H1 (cell line): ENCODE results near the gene ITPK1. TPM values are rescaled to one million over a fixed set of nuclear protein-coding genes. Genes with fewer than 3 reads are reported as not detected.

Experiments
- CTCF ChIA-PET: fragments of 300-600 bp; sonication (Branson Sonifier 250); formaldehyde crosslinking; loops from one replicate; lab custom pipeline; 2021; ENCODE audit not compliant: partially characterized antibody; lab: Charles Lee
- POLR2A ChIA-PET: fragments of 300-600 bp; sonication (Branson Sonifier 250); formaldehyde crosslinking; loops from one replicate; lab custom pipeline; 2021; ENCODE audit warnings: inconsistent platforms; ENCODE audit not compliant: partially characterized antibody; lab: Charles Lee
- DNase-seq, 2 experiments: peaks; one replicate each; pipeline versions ENCODE4 v3.0.0 to v3.0.0-alpha.2; 2010 to 2022; ENCODE audit warnings: low spot score in 2 of 2, low read depth in 1 of 2, mixed read lengths in 1 of 2
- FAIRE-seq: peaks from 2 replicates; lab custom pipeline; 2011; peaks lifted over from hg19 to GRCh38; lab: Jason Lieb, UNC
- H2AFZ ChIP-seq: 2 replicates; pipeline ENCODE4 v1.8.1; 2012; ENCODE audit warnings: low read length, inconsistent platforms
- H2AK5ac ChIP-seq: 2 replicates; pipeline ENCODE4 v1.6.1; 2013; ENCODE audit warnings: low read depth, low read length
- H2BK120ac ChIP-seq: replicated peaks from 2 replicates; pipeline ENCODE3; 2013; ENCODE audit warnings: low read depth, low read length, inconsistent platforms
- H2BK12ac ChIP-seq: 2 replicates; pipeline ENCODE4 v1.6.1; 2013; ENCODE audit warnings: low read depth, low read length
- H2BK15ac ChIP-seq: 2 replicates; pipeline ENCODE4 v1.6.1; 2013; ENCODE audit warnings: low read length
- H2BK20ac ChIP-seq: 2 replicates; pipeline ENCODE4 v1.6.1; 2013; ENCODE audit warnings: low read length
- H2BK5ac ChIP-seq: 2 replicates; pipeline ENCODE4 v1.6.1; 2013; ENCODE audit warnings: low read depth, low read length
- H3K14ac ChIP-seq: 2 replicates; pipeline ENCODE4 v1.6.1; 2013; ENCODE audit warnings: inconsistent platforms; ENCODE audit not compliant: insufficient read length
- H3K18ac ChIP-seq: 2 replicates; pipeline ENCODE4 v1.6.1; 2013; ENCODE audit warnings: low read length; ENCODE audit errors: extremely low read depth
- H3K23ac ChIP-seq: 2 replicates; pipeline ENCODE4 v1.6.1; 2013; ENCODE audit warnings: inconsistent platforms; ENCODE audit not compliant: insufficient read length
- H3K23me2 ChIP-seq: 2 replicates; pipeline ENCODE4 v1.6.1; 2013; ENCODE audit warnings: low read depth, low read length
- H3K27ac ChIP-seq: 2 replicates; pipeline ENCODE4 v1.6.1; 2011; ENCODE audit warnings: low read depth, low read length, inconsistent platforms
- H3K27me3 ChIP-seq, 4 experiments: replicated peaks in 1 of 4; 1 replicate in 1 of 4; 2 replicates in 3 of 4; pipeline versions ENCODE4 v1.6.1 to v1.8.1; 2011 to 2013; ENCODE audit warnings: low read length in 3 of 4, mild to moderate bottlenecking in 3 of 4, inconsistent platforms in 2 of 4, mixed read lengths in 2 of 4, moderate library complexity in 1 of 4; ENCODE audit not compliant: control insufficient read depth in 3 of 4, insufficient read depth in 3 of 4; ENCODE audit errors: extremely low read depth in 1 of 4
- H3K36me3 ChIP-seq, 4 experiments: 2 replicates each; pipeline versions ENCODE4 v1.6.1 to v1.8.1; 2011 to 2013; ENCODE audit warnings: mild to moderate bottlenecking in 4 of 4, low read length in 3 of 4, moderate library complexity in 2 of 4, control low read depth in 1 of 4, inconsistent platforms in 1 of 4; ENCODE audit not compliant: insufficient read depth in 4 of 4, control insufficient read depth in 2 of 4
- H3K4ac ChIP-seq: replicated peaks from 2 replicates; pipeline ENCODE3; 2013; ENCODE audit warnings: low read length, low read depth, mixed read lengths, inconsistent platforms; ENCODE audit not compliant: insufficient read length
- H3K4me1 ChIP-seq, 4 experiments: replicated peaks in 1 of 4; 1 replicate in 1 of 4; 2 replicates in 3 of 4; pipeline versions ENCODE4 v1.6.1 to v1.8.1; 2011 to 2013; ENCODE audit warnings: low read length in 3 of 4, inconsistent platforms in 2 of 4, mixed read lengths in 1 of 4; ENCODE audit not compliant: insufficient read depth in 4 of 4, control insufficient read depth in 3 of 4
- H3K4me2 ChIP-seq, 2 experiments: 2 replicates each; pipeline versions ENCODE4 v1.6.1 to v1.8.1; 2011 to 2013; ENCODE audit warnings: low read depth in 2 of 2, low read length in 2 of 2, control low read depth in 1 of 2, inconsistent platforms in 1 of 2, mild to moderate bottlenecking in 1 of 2; ENCODE audit not compliant: insufficient read depth in 1 of 2
- H3K4me3 ChIP-seq, 4 experiments: fragments of 200-600, 300-600 bp in 1 of 4; sonication (generic), shearing (Covaris generic), sonication (Bioruptor Twin) in 1 of 4; 2 replicates each; pipeline versions ENCODE4 v1.5.1 to v1.8.1; 2011 to 2016; ENCODE audit warnings: low read length in 4 of 4, low read depth in 3 of 4, control low read depth in 2 of 4, inconsistent platforms in 2 of 4, mild to moderate bottlenecking in 2 of 4, mixed read lengths in 1 of 4, moderate library complexity in 1 of 4; ENCODE audit not compliant: insufficient read depth in 2 of 4; ENCODE audit errors: extremely low read depth in 1 of 4
- H3K56ac ChIP-seq: replicated peaks from 2 replicates; pipeline ENCODE3; 2013; ENCODE audit warnings: low read depth, mild to moderate bottlenecking, mixed read lengths, low read length, inconsistent platforms; ENCODE audit not compliant: insufficient read length
- H3K79me1 ChIP-seq: 2 replicates; pipeline ENCODE4 v1.6.1; 2013; ENCODE audit warnings: low read depth, low read length, control low read depth
- H3K79me2 ChIP-seq, 2 experiments: 2 replicates each; pipeline versions ENCODE4 v1.6.1 to v1.8.1; 2012 to 2013; ENCODE audit warnings: low read length in 2 of 2, mild to moderate bottlenecking in 2 of 2, inconsistent platforms in 1 of 2; ENCODE audit not compliant: insufficient read depth in 2 of 2, control insufficient read depth in 1 of 2
- H3K9ac ChIP-seq, 4 experiments: replicated peaks in 1 of 4; 1 replicate in 1 of 4; 2 replicates in 3 of 4; pipeline versions ENCODE4 v1.6.1 to v1.8.1; 2011 to 2013; ENCODE audit warnings: low read depth in 3 of 4, low read length in 3 of 4, control low read depth in 2 of 4, mild to moderate bottlenecking in 2 of 4, moderate library complexity in 2 of 4, inconsistent platforms in 1 of 4; ENCODE audit errors: extremely low read depth in 1 of 4
- H3K9me3 ChIP-seq, 2 experiments: 2 replicates each; pipeline versions ENCODE4 v1.6.1 to v1.8.1; 2012 to 2013; ENCODE audit warnings: mild to moderate bottlenecking in 2 of 2, moderate library complexity in 2 of 2, control low read depth in 1 of 2, inconsistent platforms in 1 of 2, low read depth in 1 of 2, low read length in 1 of 2, mixed read lengths in 1 of 2; ENCODE audit not compliant: insufficient read depth in 2 of 2
- H4K20me1 ChIP-seq, 2 experiments: replicated peaks in 1 of 2; 2 replicates each; pipeline versions ENCODE3 to v1.8.1; 2011 to 2013; ENCODE audit warnings: inconsistent platforms in 2 of 2, low read length in 2 of 2, mild to moderate bottlenecking in 1 of 2; ENCODE audit not compliant: insufficient read depth in 2 of 2, control insufficient read depth in 1 of 2
- H4K5ac ChIP-seq: 2 replicates; pipeline ENCODE4 v1.6.1; 2013; ENCODE audit warnings: low read length, low read depth, mixed read lengths, inconsistent platforms; ENCODE audit not compliant: insufficient read length
- H4K8ac ChIP-seq: 2 replicates; pipeline ENCODE4 v1.8.0; 2013; ENCODE audit warnings: mild to moderate bottlenecking, moderate library complexity, low read length, inconsistent platforms; ENCODE audit not compliant: insufficient read depth; ENCODE audit errors: extremely low read depth
- H4K91ac ChIP-seq: replicated peaks from 2 replicates; pipeline ENCODE3; 2013; ENCODE audit warnings: low read length, mixed read lengths, inconsistent platforms; ENCODE audit not compliant: insufficient read length
- BCL11A ChIP-seq, 2 experiments: IDR thresholded peaks; one replicate each; pipeline ENCODE4 v1.6.1; 2011; ENCODE audit warnings: low read depth in 2 of 2, low read length in 2 of 2, mild to moderate bottlenecking in 2 of 2
- CBX5 ChIP-seq: fragments of 300-800, 300-1000 bp; sonication (generic); IDR thresholded peaks from 2 replicates; pipeline ENCODE4 v1.7.1; 2016; ENCODE audit warnings: antibody characterized with exemption, low read length, low read depth
- E2F6 ChIP-seq: IDR thresholded peaks from 2 replicates; pipeline ENCODE4 v1.6.1; 2012; ENCODE audit warnings: inconsistent platforms
- RAD21 ChIP-seq, 2 experiments: IDR thresholded peaks in 1 of 2; conservative IDR thresholded peaks in 1 of 2; 2 replicates each; pipeline ENCODE4 v1.6.1; 2011; ENCODE audit warnings: low read depth in 2 of 2, low read length in 2 of 2, improper control_type of control experiment in 1 of 2, inconsistent platforms in 1 of 2, mild to moderate bottlenecking in 1 of 2, moderate library complexity in 1 of 2
- RBBP5 ChIP-seq: IDR thresholded peaks from 2 replicates; pipeline ENCODE4 v1.7.1; 2012; ENCODE audit warnings: low read depth, mild to moderate bottlenecking, inconsistent platforms, low read length, moderate library complexity, borderline replicate concordance
- RFX5 ChIP-seq: IDR thresholded peaks from 2 replicates; pipeline ENCODE4 v1.6.1; 2011; ENCODE audit warnings: low read depth, low read length, improper control_type of control experiment, borderline replicate concordance
- SIRT6 ChIP-seq: IDR thresholded peaks from one replicate; pipeline ENCODE4 v1.7.1; 2012; ENCODE audit warnings: low read length, inconsistent platforms
- SUZ12 ChIP-seq: fragments of 200-600 bp; sonication (generic); IDR thresholded peaks from 2 replicates; pipeline ENCODE4 v1.6.1; 2012; ENCODE audit warnings: mild to moderate bottlenecking, inconsistent platforms, low read length, moderate library complexity, mixed read lengths
- TBP ChIP-seq: IDR thresholded peaks from 2 replicates; pipeline ENCODE4 v1.6.1; 2011; ENCODE audit warnings: low read depth, low read length, improper control_type of control experiment
- USF2 ChIP-seq: IDR thresholded peaks from 2 replicates; pipeline ENCODE4 v1.6.1; 2011; ENCODE audit warnings: low read length, improper control_type of control experiment
- ZNF274 ChIP-seq: IDR thresholded peaks from 2 replicates; pipeline ENCODE4 v1.7.0; 2012; ENCODE audit warnings: low read length, borderline replicate concordance; ENCODE audit errors: extremely low read depth
- WGBS, 2 experiments: shearing (Covaris generic) in 1 of 2; methylation state at CpG; one replicate each; pipeline versions ENCODE4 v1.1.6 to v1.1.7; 2013 to 2015; ENCODE audit warnings: low lambda C conversion rate in 2 of 2, mixed read lengths in 2 of 2, inconsistent platforms in 1 of 2, low coverage in 1 of 2, missing lambda C conversion rate in 1 of 2; ENCODE audit not compliant: insufficient replicate concordance in 2 of 2, insufficient coverage in 1 of 2, insufficient read length in 1 of 2; ENCODE audit errors: extremely low coverage in 1 of 2, missing lambda C conversion rate in 1 of 2; 5-methylcytosine and 5-hydroxymethylcytosine counted together
- polyA plus RNA-seq, 7 experiments: library from polyadenylated mRNA; depleted of rRNA in 3 of 7; stranded (reverse) in 5 of 7; unstranded in 2 of 7; fragments of >200 nt in 5 of 7; fragments of 200-250 nt in 2 of 7; gene quantifications; 1 replicate in 5 of 7; 2 replicates in 1 of 7; 4 replicates in 1 of 7; pipeline versions ENCODE4 v1.2.1 to v1.2.3, GENCODE V29; 2011 to 2013; ENCODE audit warnings: missing spikeins in 2 of 7, mixed read lengths in 2 of 7
- total RNA-seq: library from RNA; stranded (reverse); fragmentation: NEBNext Ultra II Directional; extraction: Animal tissue kit (Norgen Biotek cat#: 25700); gene quantifications from 2 replicates; pipeline ENCODE4 v1.2.1, GENCODE V29; 2021

ITPK1 gene
- total and polyA plus RNA-seq, 2 of the 8 experiments (the other 6 are each of a cell fraction or from before 2014, with no cell fraction given) = 108 to 143 TPM

- Histone ChIP-seq H3K14ac (no peak overlapping the region), H3K56ac (no peak overlapping the region), H4K91ac (no peak overlapping the region), H2BK5ac (no peak overlapping the region), H2BK120ac (no peak overlapping the region), H3K79me1 (no peaks in the 10 kb centered on the region), H4K20me1 (peaks cover 0 to 2% of the 10 kb centered on the region in 2 experiments), H3K27ac (no peak overlapping the region), H2BK15ac (0 out of 2 replicates have a peak overlapping the region, but pooled peaks have one; percentile 46), H3K23ac (no peak overlapping the region), H3K4me2 (no peak overlapping the region), H4K5ac (no peak overlapping the region), H3K4me1 (peaks cover 0 to 15% (median 4%) of the 10 kb centered on the region in 4 experiments; a peak in 4 of 7 replicates), H3K36me3 (no peaks in the 10 kb centered on the region), H3K4ac (no peak overlapping the region), H3K4me3 (no peak overlapping the region), H2BK20ac (no peak overlapping the region), H2AK5ac (no peak overlapping the region), H4K8ac (no peak overlapping the region), H3K18ac (no peak overlapping the region), H3K9me3 (no peaks in the 10 kb centered on the region), H3K23me2 (peaks cover 13% of the 10 kb centered on the region; the same call in 1 of the 2 replicates), H3K9ac (no peak overlapping the region), H2BK12ac (no peak overlapping the region), H3K79me2 (no peaks in the 10 kb centered on the region), H3K27me3 (peaks cover 0 to 1% (median 0%) of the 10 kb centered on the region in 4 experiments; a peak in 3 of 7 replicates), H2AFZ (no peak overlapping the region)
- POLR2A ChIA-PET = no interaction called here
- DNase-seq = no peak
- CTCF ChIA-PET = interaction anchor here (2.2 kb wide), 1 partner anchor 10 kb away, joined by 6 read pairs; no protein-coding TSS in a partner anchor
- 87% methylated on average over 5 of the region's 5 CpGs; no CpG with 5 or more reads in 1 of the 2 experiments for WGBS, 2 experiments
- FAIRE-seq = no peak
- TF ChIP-seq RAD21 (IDR thresholded peaks at IDR 0.05 in 1 of 2, conservative IDR thresholded peaks at IDR 0.05 in 1 of 2; ENCODE audit: low read depth in 2 of 2, low read length in 2 of 2) (no peak), CBX5 (no peak), USF2 (no peak), SUZ12 (no peak), SIRT6 (no peak), E2F6 (no peak), ZNF274 (no peak), RBBP5 (no peak), TBP (no peak), BCL11A (IDR thresholded peaks at IDR 0.05; ENCODE audit: low read depth in 2 of 2, low read length in 2 of 2) (no peak), RFX5 (no peak)
These were observed 189.4 kb downstream of the ITPK1 start for GRCh38 chr14:92926180-92926845.
